ENCODE measurements around the gene SEMA6B. TPM values are rescaled to one million over a fixed set of nuclear protein-coding genes. Genes with fewer than 3 reads are reported as not detected.

SEMA6B gene
- total RNA-seq, 1 experiment from 2014 or later, result 38.4 TPM

DNA sequence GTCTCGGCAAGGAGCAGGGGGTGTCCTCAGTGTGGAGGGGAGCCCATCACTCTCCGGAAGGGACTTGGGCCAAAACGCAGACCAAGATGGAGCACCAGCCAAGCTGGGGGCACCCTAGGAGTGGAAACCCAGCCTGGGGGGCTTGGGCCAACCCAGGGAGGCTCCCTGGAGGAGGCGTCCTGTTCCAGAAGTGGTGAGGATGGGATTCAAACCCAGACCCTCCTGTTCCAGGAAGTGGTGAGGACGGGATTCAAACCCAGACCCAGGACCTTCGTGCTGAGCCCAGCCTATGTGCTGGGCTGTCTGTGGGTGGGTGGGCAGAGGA lies 40.4 kb downstream of the SEMA6B start:
- peaks cover 59% of the 10 kb centered on the region for H3K27me3 Mint-ChIP-seq (ENCODE audit: low read depth)
- H2BK120ac ChIP-seq (ENCODE audit: low read depth, low read length, poor library complexity, severe bottlenecking), result no peak overlapping the region
- peaks cover 3 to 7% of the 10 kb centered on the region in 2 experiments; a peak in 3 of 4 replicates for H3K4me1 Mint-ChIP-seq
- H3K14ac ChIP-seq (ENCODE audit: insufficient read depth, low read length), result no peak overlapping the region; the same call in 1 of the 2 replicates
- no peak overlapping the region for H2AFZ ChIP-seq (ENCODE audit: low read length)
- no peak overlapping the region for H3K4ac ChIP-seq (ENCODE audit: low read depth, low read length)
- no peak overlapping the region for H3K27ac ChIP-seq (ENCODE audit: insufficient read length, low read depth, low read length)
- H3K79me2 ChIP-seq (ENCODE audit: insufficient read depth, low read length), result no peaks in the 10 kb centered on the region
- H3K56ac ChIP-seq (ENCODE audit: insufficient read length, low read depth, low read length), result no peak overlapping the region
- 0 out of 5 replicates have a peak, but pooled peaks cover 0 to 2% of the 10 kb centered on the region in 2 experiments for H3K9me3 Mint-ChIP-seq
- no peak overlapping the region; a peak in 1 of 7 replicates for H3K27ac Mint-ChIP-seq
- WGBS (ENCODE audit: extremely low coverage, insufficient read length, low lambda C conversion rate), result no CpG with 5 or more reads among the region's 6 CpGs
- no peak overlapping the region for H3T11ph ChIP-seq (ENCODE audit: low read length)
- H2BK15ac ChIP-seq (ENCODE audit: low read depth, low read length), result no peak overlapping the region
- no peak overlapping the region for H2BK20ac ChIP-seq (ENCODE audit: low read depth, low read length, poor library complexity, severe bottlenecking)
- H3K23ac ChIP-seq (ENCODE audit: insufficient read length, low read depth, low read length), result no peak overlapping the region
- H3K4me2 ChIP-seq (ENCODE audit: insufficient read depth, insufficient read length, low read length), result no peak overlapping the region
- H3K27me3 ChIP-seq (ENCODE audit: insufficient read depth, low read length), result 0 out of 2 replicates have a peak, but pooled peaks cover 2% of the 10 kb centered on the region
- no peak for DNase-seq
- H4K8ac ChIP-seq (replicated peaks; ENCODE audit: insufficient read length, low read depth, low read length), result no peak overlapping the region
- no peaks in the 10 kb centered on the region for H4K20me1 ChIP-seq (ENCODE audit: control insufficient read depth, insufficient read depth, insufficient read length)
- no peak overlapping the region for H4K91ac ChIP-seq (ENCODE audit: insufficient read length, low read depth, low read length)
- TF ChIP-seq, protein P1, sequence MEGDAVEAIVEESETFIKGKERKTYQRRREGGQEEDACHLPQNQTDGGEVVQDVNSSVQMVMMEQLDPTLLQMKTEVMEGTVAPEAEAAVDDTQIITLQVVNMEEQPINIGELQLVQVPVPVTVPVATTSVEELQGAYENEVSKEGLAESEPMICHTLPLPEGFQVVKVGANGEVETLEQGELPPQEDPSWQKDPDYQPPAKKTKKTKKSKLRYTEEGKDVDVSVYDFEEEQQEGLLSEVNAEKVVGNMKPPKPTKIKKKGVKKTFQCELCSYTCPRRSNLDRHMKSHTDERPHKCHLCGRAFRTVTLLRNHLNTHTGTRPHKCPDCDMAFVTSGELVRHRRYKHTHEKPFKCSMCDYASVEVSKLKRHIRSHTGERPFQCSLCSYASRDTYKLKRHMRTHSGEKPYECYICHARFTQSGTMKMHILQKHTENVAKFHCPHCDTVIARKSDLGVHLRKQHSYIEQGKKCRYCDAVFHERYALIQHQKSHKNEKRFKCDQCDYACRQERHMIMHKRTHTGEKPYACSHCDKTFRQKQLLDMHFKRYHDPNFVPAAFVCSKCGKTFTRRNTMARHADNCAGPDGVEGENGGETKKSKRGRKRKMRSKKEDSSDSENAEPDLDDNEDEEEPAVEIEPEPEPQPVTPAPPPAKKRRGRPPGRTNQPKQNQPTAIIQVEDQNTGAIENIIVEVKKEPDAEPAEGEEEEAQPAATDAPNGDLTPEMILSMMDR (conservative IDR thresholded peaks at IDR 0.05), result no peak
- H2BK12ac ChIP-seq (ENCODE audit: insufficient read length, low read depth, low read length), result no peak overlapping the region
- no peak overlapping the region for H2AK5ac ChIP-seq (ENCODE audit: insufficient read length, low read length)
- H3K9ac ChIP-seq (ENCODE audit: extremely low read depth, insufficient read length, low read length), result no peak overlapping the region
- no peaks in the 10 kb centered on the region for H3K23me2 ChIP-seq (ENCODE audit: insufficient read length, low read depth, low read length, poor library complexity, severe bottlenecking)
- no peaks in the 10 kb centered on the region for H3K36me3 Mint-ChIP-seq (ENCODE audit: insufficient read depth in 1 of 3, low read depth in 3 of 3)
- no peaks in the 10 kb centered on the region for H3K4me1 ChIP-seq (ENCODE audit: insufficient read depth, low read length)
- H3K9me3 ChIP-seq (ENCODE audit: control insufficient read depth, low read depth, low read length), result no peaks in the 10 kb centered on the region
- no peaks in the 10 kb centered on the region for H3K79me1 ChIP-seq (ENCODE audit: insufficient read depth, low read depth, low read length, poor library complexity, severe bottlenecking)
- H3K18ac ChIP-seq (ENCODE audit: insufficient read length, low read depth, low read length), result no peak overlapping the region
- peak overlapping the region; percentile 12 for H4K5ac ChIP-seq (ENCODE audit: insufficient read length, low read depth, low read length)
- no peak overlapping the region for H3K4me3 Mint-ChIP-seq
- H2BK5ac ChIP-seq (ENCODE audit: insufficient read length, low read length), result no peak overlapping the region

Data from H9 (cell line).